HEK293 (cell line): ENCODE measurements around the gene C2.

Experiments
- AEBP2 ChIP-seq: fragments of 450-650 bp; formaldehyde crosslinking; IDR thresholded peaks from 2 replicates; pipeline ENCODE4 v1.5.1; 2016; ENCODE audit warnings: missing biosample characterization, missing genetic modification characterization, borderline replicate concordance
- CTCF ChIP-seq: fragments of 450-650 bp; formaldehyde crosslinking; IDR thresholded peaks from 2 replicates; pipeline ENCODE4 v1.5.1; 2016; ENCODE audit warnings: missing biosample characterization, missing genetic modification characterization
- GFI1B ChIP-seq: fragments of 450-650 bp; formaldehyde crosslinking; IDR thresholded peaks from 2 replicates; pipeline ENCODE4 v1.5.1; 2016; ENCODE audit warnings: missing biosample characterization, missing genetic modification characterization
- KLF10 ChIP-seq: fragments of 450-650 bp; IDR thresholded peaks from 2 replicates; pipeline ENCODE4 v1.5.1; 2018; ENCODE audit warnings: missing biosample characterization, mild to moderate bottlenecking, missing genetic modification characterization
- REPIN1 ChIP-seq: fragments of 450-650 bp; formaldehyde crosslinking; IDR thresholded peaks from 2 replicates; pipeline ENCODE4 v1.5.1; 2017; ENCODE audit warnings: missing biosample characterization, missing genetic modification characterization, low read depth
- SALL2 ChIP-seq: fragments of 450-650 bp; formaldehyde crosslinking; IDR thresholded peaks from 2 replicates; pipeline ENCODE4 v1.5.0; 2017; ENCODE audit warnings: missing biosample characterization, mild to moderate bottlenecking, missing genetic modification characterization, borderline replicate concordance
- ZBTB1 ChIP-seq: fragments of 450-650 bp; formaldehyde crosslinking; IDR thresholded peaks from 2 replicates; pipeline ENCODE4 v1.5.1; 2016; ENCODE audit warnings: missing biosample characterization, missing genetic modification characterization
- ZBTB20 ChIP-seq: fragments of 450-650 bp; formaldehyde crosslinking; IDR thresholded peaks from 2 replicates; pipeline ENCODE4 v1.5.1; 2016; ENCODE audit warnings: missing biosample characterization, missing genetic modification characterization
- ZBTB26 ChIP-seq: fragments of 450-650 bp; formaldehyde crosslinking; optimal IDR thresholded peaks from 2 replicates; pipeline ENCODE3; 2016; ENCODE audit warnings: missing biosample characterization, mild to moderate bottlenecking, missing genetic modification characterization
- ZBTB44 ChIP-seq: fragments of 450-650 bp; IDR thresholded peaks from 2 replicates; pipeline ENCODE4 v1.5.1; 2018; ENCODE audit warnings: missing biosample characterization, mild to moderate bottlenecking, missing genetic modification characterization
- ZBTB48 ChIP-seq: fragments of 450-650 bp; formaldehyde crosslinking; IDR thresholded peaks from 2 replicates; pipeline ENCODE4 v1.5.1; 2016; ENCODE audit warnings: missing biosample characterization, missing genetic modification characterization
- ZFHX2 ChIP-seq: fragments of 450-650 bp; formaldehyde crosslinking; conservative IDR thresholded peaks from 2 replicates; pipeline ENCODE4 v1.5.1; 2016; ENCODE audit warnings: missing biosample characterization, missing genetic modification characterization
- ZFP3 ChIP-seq: fragments of 450-650 bp; formaldehyde crosslinking; IDR thresholded peaks from 2 replicates; pipeline ENCODE4 v1.5.1; 2016; ENCODE audit warnings: low read depth, missing biosample characterization, missing genetic modification characterization
- ZNF112 ChIP-seq: fragments of 450-650 bp; formaldehyde crosslinking; IDR thresholded peaks from 2 replicates; pipeline ENCODE4 v1.5.0; 2017; ENCODE audit warnings: missing biosample characterization, missing genetic modification characterization
- ZNF133 ChIP-seq: fragments of 450-650 bp; formaldehyde crosslinking; IDR thresholded peaks from 2 replicates; pipeline ENCODE4 v1.5.1; 2016; ENCODE audit warnings: missing biosample characterization, missing genetic modification characterization
- ZNF146 ChIP-seq: fragments of 450-650 bp; formaldehyde crosslinking; IDR thresholded peaks from 2 replicates; pipeline ENCODE4 v1.5.1; 2016; ENCODE audit warnings: missing biosample characterization, missing genetic modification characterization
- ZNF239 ChIP-seq: fragments of 450-650 bp; formaldehyde crosslinking; IDR thresholded peaks from 2 replicates; pipeline ENCODE4 v1.5.1; 2016; ENCODE audit warnings: missing biosample characterization, missing genetic modification characterization
- ZNF26 ChIP-seq: fragments of 450-650 bp; formaldehyde crosslinking; IDR thresholded peaks from 2 replicates; pipeline ENCODE4 v1.5.1; 2016; ENCODE audit warnings: missing biosample characterization, missing genetic modification characterization
- ZNF280C ChIP-seq: fragments of 450-650 bp; formaldehyde crosslinking; IDR thresholded peaks from 2 replicates; pipeline ENCODE4 v1.5.1; 2016; ENCODE audit warnings: missing biosample characterization, missing genetic modification characterization
- ZNF280D ChIP-seq: fragments of 450-650 bp; formaldehyde crosslinking; IDR thresholded peaks from 2 replicates; pipeline ENCODE4 v1.5.1; 2016; ENCODE audit warnings: missing biosample characterization, missing genetic modification characterization
- ZNF341 ChIP-seq: fragments of 450-650 bp; formaldehyde crosslinking; IDR thresholded peaks from 2 replicates; pipeline ENCODE4; 2016; ENCODE audit warnings: low read depth, missing biosample characterization, missing genetic modification characterization
- ZNF473 ChIP-seq: fragments of 450-650 bp; formaldehyde crosslinking; IDR thresholded peaks from 2 replicates; pipeline ENCODE4 v1.5.1; 2017; ENCODE audit warnings: missing biosample characterization, missing genetic modification characterization
- ZNF658 ChIP-seq: fragments of 450-650 bp; formaldehyde crosslinking; IDR thresholded peaks from 2 replicates; pipeline ENCODE4; 2016; ENCODE audit warnings: missing biosample characterization, missing genetic modification characterization
- ZNF791 ChIP-seq: fragments of 450-650 bp; formaldehyde crosslinking; IDR thresholded peaks from 2 replicates; pipeline ENCODE4 v1.5.1; 2016; ENCODE audit warnings: missing biosample characterization, missing genetic modification characterization
- ZSCAN18 ChIP-seq: fragments of 450-650 bp; formaldehyde crosslinking; IDR thresholded peaks from 2 replicates; pipeline ENCODE4 v1.5.1; 2016; ENCODE audit warnings: missing biosample characterization, missing genetic modification characterization

C2 gene

GRCh38 chr6:31901953-31902643 lies 25.4 kb upstream of the C2 start, which contains the start of gene ZBTB12 (continued):
- peak; percentile 57; the same call in 1 of the 2 replicates for TF ChIP-seq CTCF (tag by site-specific recombination)
- TF ChIP-seq SALL2 (tag by site-specific recombination): no peak
- TF ChIP-seq REPIN1 (tag by site-specific recombination): no peak
- TF ChIP-seq ZNF26: no peak
- TF ChIP-seq AEBP2 (tag by site-specific recombination): no peak
- TF ChIP-seq ZBTB20 (tag by site-specific recombination): peak; percentile 75
- peak; percentile 41; the same call in 1 of the 2 replicates for TF ChIP-seq ZNF341 (tag by site-specific recombination)
- no peak for TF ChIP-seq GFI1B (tag by site-specific recombination)
- TF ChIP-seq ZFP3 (tag by site-specific recombination): no peak
- TF ChIP-seq ZNF473 (tag by site-specific recombination): no peak
- no peak; the same call in 1 of the 2 replicates for TF ChIP-seq ZBTB44
- TF ChIP-seq ZBTB1 (tag by site-specific recombination): no peak
- no peak for TF ChIP-seq ZNF239
- TF ChIP-seq KLF10 (tag by site-specific recombination): peak; percentile 92
- no peak for TF ChIP-seq ZNF280C (tag by site-specific recombination)
- peak; percentile 86 for TF ChIP-seq ZBTB26 (tag by site-specific recombination)
- TF ChIP-seq ZNF658 (tag by site-specific recombination): no peak
- no peak for TF ChIP-seq ZNF791 (tag by site-specific recombination)
- TF ChIP-seq ZNF133 (tag by site-specific recombination): no peak
- TF ChIP-seq ZNF146 (tag by site-specific recombination): no peak
- no peak for TF ChIP-seq ZNF112
- no peak for TF ChIP-seq ZNF280D (tag by site-specific recombination)
- no peak for TF ChIP-seq ZSCAN18
- no peak for TF ChIP-seq ZBTB48 (tag by site-specific recombination)
- peak; percentile 56; the same call in 1 of the 2 replicates for TF ChIP-seq ZFHX2
